HepG2 (cell line): Measurements from ENCODE around the gene SIGMAR1. TPM values are rescaled to one million over a fixed set of nuclear protein-coding genes. Genes with fewer than 3 reads are reported as not detected.
A peak's percentile ranks its signal among the peaks of the same experiment; 100 is the strongest.

Experiments
- BORCS8-MEF2B ChIP-seq: sonication (generic); formaldehyde crosslinking; IDR thresholded peaks from 2 replicates; pipeline ENCODE4 v1.8.0; 2022; ENCODE audit warnings: mild to moderate bottlenecking, missing genetic modification reagents
- CAMTA2 ChIP-seq: sonication (generic); formaldehyde crosslinking; IDR thresholded peaks from 2 replicates; pipeline ENCODE4 v1.4.0; 2020; ENCODE audit warnings: mild to moderate bottlenecking, missing genetic modification reagents, borderline replicate concordance
- CBX2 ChIP-seq, 2 experiments: fragments of 200-600 bp in 1 of 2; sonication (generic); formaldehyde crosslinking in 1 of 2; IDR thresholded peaks; 2 replicates each; pipeline versions ENCODE4 v1.7.0 to v1.8.1; 2018 to 2022; ENCODE audit warnings: low read depth in 2 of 2, low read length in 1 of 2, mild to moderate bottlenecking in 1 of 2, missing genetic modification reagents in 1 of 2
- HNRNPUL1 ChIP-seq: fragments of 200-400 bp; formaldehyde crosslinking; IDR thresholded peaks from 2 replicates; pipeline ENCODE4 v1.6.1; 2017; ENCODE audit warnings: low read depth, mild to moderate bottlenecking, low read length, moderate library complexity
- HOXD1 ChIP-seq: sonication (generic); formaldehyde crosslinking; IDR thresholded peaks from 2 replicates; pipeline ENCODE4 v1.5.0; 2020; ENCODE audit warnings: missing genetic modification reagents
- MEIS2 ChIP-seq: sonication (generic); formaldehyde crosslinking; IDR thresholded peaks from 2 replicates; pipeline ENCODE4 v1.9.0; 2021; ENCODE audit warnings: mild to moderate bottlenecking, missing genetic modification reagents
- RARA ChIP-seq: IDR thresholded peaks from 2 replicates; pipeline ENCODE4 v1.6.1; 2016; ENCODE audit warnings: missing genetic modification reagents, missing compliant biosample characterization
- RFX1 ChIP-seq: fragments of 450-650 bp; IDR thresholded peaks from 2 replicates; pipeline ENCODE4 v1.6.1; 2017
- TEAD2 ChIP-seq: sonication (generic); formaldehyde crosslinking; IDR thresholded peaks from 2 replicates; pipeline ENCODE4 v1.9.0; 2021; ENCODE audit warnings: missing genetic modification reagents
- TOE1 ChIP-seq: sonication (generic); formaldehyde crosslinking; IDR thresholded peaks from 2 replicates; pipeline ENCODE4 v1.4.0; 2020; ENCODE audit warnings: mild to moderate bottlenecking, missing genetic modification reagents
- ZBTB20 ChIP-seq: sonication (generic); formaldehyde crosslinking; IDR thresholded peaks from 2 replicates; pipeline ENCODE4 v1.8.1; 2023; ENCODE audit warnings: missing genetic modification reagents, low read depth, mild to moderate bottlenecking, borderline replicate concordance
- ZBTB38 ChIP-seq: sonication (generic); formaldehyde crosslinking; IDR thresholded peaks from 2 replicates; pipeline ENCODE4 v1.5.1; 2020; ENCODE audit warnings: mild to moderate bottlenecking, missing genetic modification reagents
- ZNF121 ChIP-seq: sonication (generic); formaldehyde crosslinking; IDR thresholded peaks from 2 replicates; pipeline ENCODE4 v1.5.0; 2020; ENCODE audit warnings: mild to moderate bottlenecking, missing genetic modification reagents
- ZNF251 ChIP-seq: sonication (generic); formaldehyde crosslinking; IDR thresholded peaks from 2 replicates; pipeline ENCODE4 v1.9.0; 2021; ENCODE audit warnings: mild to moderate bottlenecking, missing genetic modification reagents
- ZNF446 ChIP-seq: sonication (generic); formaldehyde crosslinking; IDR thresholded peaks from 2 replicates; pipeline ENCODE4 v1.5.0; 2020; ENCODE audit warnings: mild to moderate bottlenecking, missing genetic modification reagents
- ZNF460 ChIP-seq: sonication (generic); formaldehyde crosslinking; IDR thresholded peaks from 2 replicates; pipeline ENCODE4 v1.5.1; 2020; ENCODE audit warnings: missing genetic modification reagents, mild to moderate bottlenecking, borderline replicate concordance
- ZNF670 ChIP-seq: sonication (generic); formaldehyde crosslinking; IDR thresholded peaks from 2 replicates; pipeline ENCODE4 v1.8.0; 2022; ENCODE audit warnings: mild to moderate bottlenecking, missing genetic modification reagents, borderline replicate concordance
- polyA plus RNA-seq, 8 experiments: library from polyadenylated mRNA; depleted of rRNA in 3 of 8; stranded (reverse) in 7 of 8; unstranded in 1 of 8; fragments of >200 nt; fragmentation: Illumina TruSeq in 4 of 8; extraction: Trizol in 4 of 8; gene quantifications; 2 replicates each; pipeline versions ENCODE4 v1.2.1 to v1.2.3, GENCODE V29; 2011 to 2016; ENCODE audit warnings: low read depth in 4 of 8, missing spikeins in 1 of 8, mixed read lengths in 1 of 8; ENCODE audit not compliant: insufficient read depth in 1 of 8
- total RNA-seq, 5 experiments: library from RNA; depleted of rRNA; stranded (reverse); fragments of >200 nt; fragmentation: Illumina TruSeq; extraction: Trizol; gene quantifications; 2 replicates each; pipeline ENCODE4 v1.2.3, GENCODE V29; 2016; ENCODE audit warnings: low read depth in 1 of 5
- TF ChIP-seq, protein P1 (sequence below): sonication (generic); formaldehyde crosslinking; IDR thresholded peaks from 2 replicates; pipeline ENCODE4 v1.4.0; 2020; ENCODE audit warnings: missing genetic modification reagents, borderline replicate concordance
- TF ChIP-seq, protein P2 (sequence below): sonication (generic); formaldehyde crosslinking; IDR thresholded peaks from 2 replicates; pipeline ENCODE4 v1.8.0; 2022; ENCODE audit warnings: missing genetic modification reagents, mild to moderate bottlenecking, moderate library complexity, borderline replicate concordance
- TF ChIP-seq, protein P3 (sequence below): sonication (generic); formaldehyde crosslinking; conservative IDR thresholded peaks from 2 replicates; pipeline ENCODE4 v1.4.0; 2020; ENCODE audit warnings: missing genetic modification reagents

SIGMAR1 gene
- total and polyA plus RNA-seq, 2 of the 13 experiments (the other 11 are each of a cell fraction or from before 2014, with no cell fraction given): 38.9 to 60.8 TPM

DNA sequence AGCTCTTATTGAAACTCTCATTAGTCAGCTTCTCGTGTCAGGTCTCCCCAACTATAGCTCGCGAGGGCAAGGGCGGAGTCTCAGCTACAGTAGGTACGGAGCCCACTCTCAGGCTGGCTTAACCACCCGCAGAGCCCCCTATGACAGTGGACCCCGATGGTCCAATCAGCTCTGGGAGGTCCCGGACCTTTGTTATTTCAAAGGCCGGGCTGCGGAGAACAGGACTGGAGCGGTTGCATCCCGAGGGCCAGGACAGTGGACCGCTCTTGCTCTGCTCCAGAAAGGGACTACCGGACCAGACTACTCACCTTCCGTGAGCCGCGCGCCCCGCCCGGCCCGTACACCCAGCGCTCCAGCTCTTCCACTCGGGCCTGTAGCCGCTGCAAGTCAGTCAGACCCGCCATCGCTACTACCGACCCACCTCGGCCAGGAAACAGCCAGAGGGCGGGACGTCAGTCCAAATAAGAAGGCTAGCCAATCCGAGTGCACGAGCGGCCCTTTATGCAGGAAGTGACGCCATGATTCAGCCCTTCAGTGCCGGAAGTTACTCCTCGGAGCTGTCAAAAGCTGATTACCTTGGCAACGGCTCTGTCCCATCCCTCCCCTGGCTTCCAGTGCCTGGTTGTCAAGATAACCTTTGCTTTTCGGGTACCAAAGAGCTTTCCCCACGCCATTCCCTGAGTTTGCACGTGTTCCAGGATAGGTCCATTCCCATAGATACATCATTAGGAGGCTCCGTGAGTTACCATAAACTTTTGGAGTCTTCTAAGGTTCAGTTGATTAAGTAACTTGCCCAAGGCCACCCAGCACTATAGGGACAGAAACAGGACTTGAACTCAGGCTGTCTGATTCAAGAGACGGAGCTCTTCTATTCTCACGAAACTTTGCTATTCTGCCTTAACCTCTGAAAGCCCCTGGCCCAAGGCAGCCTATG lies 17.3 kb downstream of the SIGMAR1 start, which contains the start of gene DCTN3 (continued):
- TF ChIP-seq, protein P1, sequence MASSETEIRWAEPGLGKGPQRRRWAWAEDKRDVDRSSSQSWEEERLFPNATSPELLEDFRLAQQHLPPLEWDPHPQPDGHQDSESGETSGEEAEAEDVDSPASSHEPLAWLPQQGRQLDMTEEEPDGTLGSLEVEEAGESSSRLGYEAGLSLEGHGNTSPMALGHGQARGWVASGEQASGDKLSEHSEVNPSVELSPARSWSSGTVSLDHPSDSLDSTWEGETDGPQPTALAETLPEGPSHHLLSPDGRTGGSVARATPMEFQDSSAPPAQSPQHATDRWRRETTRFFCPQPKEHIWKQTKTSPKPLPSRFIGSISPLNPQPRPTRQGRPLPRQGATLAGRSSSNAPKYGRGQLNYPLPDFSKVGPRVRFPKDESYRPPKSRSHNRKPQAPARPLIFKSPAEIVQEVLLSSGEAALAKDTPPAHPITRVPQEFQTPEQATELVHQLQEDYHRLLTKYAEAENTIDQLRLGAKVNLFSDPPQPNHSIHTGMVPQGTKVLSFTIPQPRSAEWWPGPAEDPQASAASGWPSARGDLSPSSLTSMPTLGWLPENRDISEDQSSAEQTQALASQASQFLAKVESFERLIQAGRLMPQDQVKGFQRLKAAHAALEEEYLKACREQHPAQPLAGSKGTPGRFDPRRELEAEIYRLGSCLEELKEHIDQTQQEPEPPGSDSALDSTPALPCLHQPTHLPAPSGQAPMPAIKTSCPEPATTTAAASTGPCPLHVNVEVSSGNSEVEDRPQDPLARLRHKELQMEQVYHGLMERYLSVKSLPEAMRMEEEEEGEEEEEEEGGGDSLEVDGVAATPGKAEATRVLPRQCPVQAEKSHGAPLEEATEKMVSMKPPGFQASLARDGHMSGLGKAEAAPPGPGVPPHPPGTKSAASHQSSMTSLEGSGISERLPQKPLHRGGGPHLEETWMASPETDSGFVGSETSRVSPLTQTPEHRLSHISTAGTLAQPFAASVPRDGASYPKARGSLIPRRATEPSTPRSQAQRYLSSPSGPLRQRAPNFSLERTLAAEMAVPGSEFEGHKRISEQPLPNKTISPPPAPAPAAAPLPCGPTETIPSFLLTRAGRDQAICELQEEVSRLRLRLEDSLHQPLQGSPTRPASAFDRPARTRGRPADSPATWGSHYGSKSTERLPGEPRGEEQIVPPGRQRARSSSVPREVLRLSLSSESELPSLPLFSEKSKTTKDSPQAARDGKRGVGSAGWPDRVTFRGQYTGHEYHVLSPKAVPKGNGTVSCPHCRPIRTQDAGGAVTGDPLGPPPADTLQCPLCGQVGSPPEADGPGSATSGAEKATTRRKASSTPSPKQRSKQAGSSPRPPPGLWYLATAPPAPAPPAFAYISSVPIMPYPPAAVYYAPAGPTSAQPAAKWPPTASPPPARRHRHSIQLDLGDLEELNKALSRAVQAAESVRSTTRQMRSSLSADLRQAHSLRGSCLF (CRISPR knock-in tag): no peak
- TF ChIP-seq, protein P2, sequence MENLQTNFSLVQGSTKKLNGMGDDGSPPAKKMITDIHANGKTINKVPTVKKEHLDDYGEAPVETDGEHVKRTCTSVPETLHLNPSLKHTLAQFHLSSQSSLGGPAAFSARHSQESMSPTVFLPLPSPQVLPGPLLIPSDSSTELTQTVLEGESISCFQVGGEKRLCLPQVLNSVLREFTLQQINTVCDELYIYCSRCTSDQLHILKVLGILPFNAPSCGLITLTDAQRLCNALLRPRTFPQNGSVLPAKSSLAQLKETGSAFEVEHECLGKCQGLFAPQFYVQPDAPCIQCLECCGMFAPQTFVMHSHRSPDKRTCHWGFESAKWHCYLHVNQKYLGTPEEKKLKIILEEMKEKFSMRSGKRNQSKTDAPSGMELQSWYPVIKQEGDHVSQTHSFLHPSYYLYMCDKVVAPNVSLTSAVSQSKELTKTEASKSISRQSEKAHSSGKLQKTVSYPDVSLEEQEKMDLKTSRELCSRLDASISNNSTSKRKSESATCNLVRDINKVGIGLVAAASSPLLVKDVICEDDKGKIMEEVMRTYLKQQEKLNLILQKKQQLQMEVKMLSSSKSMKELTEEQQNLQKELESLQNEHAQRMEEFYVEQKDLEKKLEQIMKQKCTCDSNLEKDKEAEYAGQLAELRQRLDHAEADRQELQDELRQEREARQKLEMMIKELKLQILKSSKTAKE (CRISPR knock-in tag): no peak
- TF ChIP-seq RFX1: peak; percentile 64; the same call in 1 of the 2 replicates
- no peak for TF ChIP-seq TOE1 (CRISPR knock-in tag)
- no peak for TF ChIP-seq TEAD2 (CRISPR knock-in tag)
- no peak for TF ChIP-seq ZNF446 (CRISPR knock-in tag)
- 0 out of 2 replicates have a peak, but pooled peaks have one; percentile 61 for TF ChIP-seq CAMTA2 (CRISPR knock-in tag)
- TF ChIP-seq ZNF670 (CRISPR knock-in tag): no peak
- no peak for TF ChIP-seq CBX2 (IDR thresholded peaks at IDR 0.05; ENCODE audit: low read depth, low read length)
- TF ChIP-seq CBX2 (CRISPR knock-in tag; IDR thresholded peaks at IDR 0.05; ENCODE audit: low read depth): no peak
- TF ChIP-seq ZBTB38 (CRISPR knock-in tag): peak; percentile 26; the same call in 1 of the 2 replicates
- no peak for TF ChIP-seq ZNF251
- no peak for TF ChIP-seq HOXD1 (CRISPR knock-in tag)
- TF ChIP-seq HNRNPUL1: no peak
- TF ChIP-seq MEIS2: peak; percentile 49; the same call in 1 of the 2 replicates
- no peak for TF ChIP-seq ZNF121 (CRISPR knock-in tag)
- no peak for TF ChIP-seq ZNF460 (CRISPR knock-in tag)
- TF ChIP-seq, protein P3, sequence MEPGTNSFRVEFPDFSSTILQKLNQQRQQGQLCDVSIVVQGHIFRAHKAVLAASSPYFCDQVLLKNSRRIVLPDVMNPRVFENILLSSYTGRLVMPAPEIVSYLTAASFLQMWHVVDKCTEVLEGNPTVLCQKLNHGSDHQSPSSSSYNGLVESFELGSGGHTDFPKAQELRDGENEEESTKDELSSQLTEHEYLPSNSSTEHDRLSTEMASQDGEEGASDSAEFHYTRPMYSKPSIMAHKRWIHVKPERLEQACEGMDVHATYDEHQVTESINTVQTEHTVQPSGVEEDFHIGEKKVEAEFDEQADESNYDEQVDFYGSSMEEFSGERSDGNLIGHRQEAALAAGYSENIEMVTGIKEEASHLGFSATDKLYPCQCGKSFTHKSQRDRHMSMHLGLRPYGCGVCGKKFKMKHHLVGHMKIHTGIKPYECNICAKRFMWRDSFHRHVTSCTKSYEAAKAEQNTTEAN: 0 out of 2 replicates have a peak, but pooled peaks have one; percentile 24
- TF ChIP-seq BORCS8-MEF2B: no peak; the same call in 1 of the 2 replicates
- no peak for TF ChIP-seq RARA (CRISPR knock-in tag)
- TF ChIP-seq ZBTB20 (CRISPR knock-in tag): no peak
